AG04449 (cell line): ENCODE measurements around the gene GRIK1.

Experiments used
- CTCF ChIA-PET: fragments of 350-600 bp; formaldehyde crosslinking; extraction: SDS; loops from one replicate; lab custom pipeline; 2021; ENCODE audit warnings: antibody characterized with exemption; lab: Yijun Ruan, JAX
- POLR2A ChIA-PET: fragments of 400-600, 350-600 bp; formaldehyde crosslinking; extraction: SDS; loops from one replicate; lab custom pipeline; 2020; ENCODE audit warnings: antibody characterized with exemption, inconsistent platforms; lab: Yijun Ruan, JAX
- DNase-seq: peaks from one replicate; pipeline ENCODE4 v3.0.0-alpha.2; 2010; ENCODE audit warnings: low read depth, low spot score
- H3K4me3 ChIP-seq: 2 replicates; pipeline ENCODE4 v1.5.1; 2011; ENCODE audit warnings: low read depth, mild to moderate bottlenecking, control low read depth, low read length
- TF ChIP-seq, protein P1 (sequence below): IDR thresholded peaks from one replicate; pipeline ENCODE4 v1.5.1; 2011; ENCODE audit warnings: mild to moderate bottlenecking, moderate library complexity, low read length, control low read depth, inconsistent platforms; ENCODE audit not compliant: insufficient read depth; ENCODE audit errors: missing control alignments

The GRIK1 gene

DNA sequence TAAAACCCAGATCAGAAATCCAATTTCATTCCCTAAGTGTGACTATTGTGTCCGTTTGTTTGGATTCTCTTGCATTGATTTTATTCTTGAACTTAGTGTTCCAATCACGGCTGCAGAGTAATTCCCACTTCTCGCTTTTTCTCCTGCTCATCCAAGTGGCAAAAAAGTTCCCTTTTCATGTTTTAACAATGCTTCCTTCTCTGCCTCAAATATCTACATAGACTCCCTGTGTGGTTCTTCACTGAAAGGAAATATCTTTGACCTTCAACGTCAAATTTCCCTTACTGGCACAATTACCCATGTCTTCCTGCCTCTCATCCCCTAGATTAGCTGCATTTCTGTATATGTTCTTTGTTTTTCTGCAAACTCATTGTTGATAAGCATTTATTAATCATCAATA lies 335.7 kb downstream of the GRIK1 start:
- DNase-seq, result no peak
- ChIA-PET POLR2A (no interaction called here), CTCF (no interaction called here)
- H3K4me3 ChIP-seq, result no peak overlapping the region
- TF ChIP-seq, protein P1, sequence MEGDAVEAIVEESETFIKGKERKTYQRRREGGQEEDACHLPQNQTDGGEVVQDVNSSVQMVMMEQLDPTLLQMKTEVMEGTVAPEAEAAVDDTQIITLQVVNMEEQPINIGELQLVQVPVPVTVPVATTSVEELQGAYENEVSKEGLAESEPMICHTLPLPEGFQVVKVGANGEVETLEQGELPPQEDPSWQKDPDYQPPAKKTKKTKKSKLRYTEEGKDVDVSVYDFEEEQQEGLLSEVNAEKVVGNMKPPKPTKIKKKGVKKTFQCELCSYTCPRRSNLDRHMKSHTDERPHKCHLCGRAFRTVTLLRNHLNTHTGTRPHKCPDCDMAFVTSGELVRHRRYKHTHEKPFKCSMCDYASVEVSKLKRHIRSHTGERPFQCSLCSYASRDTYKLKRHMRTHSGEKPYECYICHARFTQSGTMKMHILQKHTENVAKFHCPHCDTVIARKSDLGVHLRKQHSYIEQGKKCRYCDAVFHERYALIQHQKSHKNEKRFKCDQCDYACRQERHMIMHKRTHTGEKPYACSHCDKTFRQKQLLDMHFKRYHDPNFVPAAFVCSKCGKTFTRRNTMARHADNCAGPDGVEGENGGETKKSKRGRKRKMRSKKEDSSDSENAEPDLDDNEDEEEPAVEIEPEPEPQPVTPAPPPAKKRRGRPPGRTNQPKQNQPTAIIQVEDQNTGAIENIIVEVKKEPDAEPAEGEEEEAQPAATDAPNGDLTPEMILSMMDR, result no peak

DNA sequence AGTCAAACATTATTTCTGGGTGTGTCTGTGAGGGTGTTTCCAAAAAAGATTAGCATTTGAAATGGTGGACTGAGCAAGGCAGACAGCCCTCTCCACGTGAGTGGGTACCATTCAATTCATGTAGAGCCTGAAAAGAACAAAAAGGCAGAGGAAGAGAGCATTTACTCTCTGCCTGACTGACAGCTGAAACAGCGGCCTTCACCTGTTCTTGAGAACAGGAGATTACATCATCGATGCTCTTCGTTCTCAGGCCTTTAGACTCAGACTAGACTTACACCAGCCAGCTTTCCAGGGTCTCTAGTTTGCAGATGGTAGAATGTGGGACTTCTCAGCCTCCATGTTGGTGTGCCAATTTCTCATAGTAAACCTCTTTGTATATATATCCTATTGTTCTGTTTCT lies 338.7 kb downstream of the GRIK1 start:
- no peak overlapping the region for H3K4me3 ChIP-seq
- POLR2A ChIA-PET, result no interaction called here
- DNase-seq, result no peak
- CTCF ChIA-PET, result no interaction called here
- TF ChIP-seq, protein P1, result no peak

DNA sequence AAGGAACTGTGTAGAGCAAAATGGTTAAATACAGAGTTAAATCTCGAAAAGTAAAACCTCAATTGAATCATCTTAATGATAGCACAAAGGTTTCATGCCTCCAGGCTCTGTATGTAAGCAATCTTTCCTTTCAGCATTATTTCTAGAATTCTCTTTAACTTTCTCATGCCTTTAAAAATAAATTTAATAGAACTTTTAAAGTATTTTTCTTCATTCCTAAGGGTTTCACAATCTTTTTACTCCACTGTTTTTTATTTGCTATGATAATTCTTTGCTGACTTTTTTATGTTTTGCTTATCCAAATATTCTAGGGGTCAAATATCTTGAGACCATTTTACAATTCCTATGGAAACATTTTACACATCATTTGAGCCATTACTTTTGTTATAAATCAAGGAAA lies 353.1 kb downstream of the GRIK1 start:
- H3K4me3 ChIP-seq, result no peak overlapping the region
- peak; percentile 26 for DNase-seq
- ChIA-PET POLR2A (no interaction called here), CTCF (no interaction called here)
- TF ChIP-seq, protein P1, result no peak

DNA sequence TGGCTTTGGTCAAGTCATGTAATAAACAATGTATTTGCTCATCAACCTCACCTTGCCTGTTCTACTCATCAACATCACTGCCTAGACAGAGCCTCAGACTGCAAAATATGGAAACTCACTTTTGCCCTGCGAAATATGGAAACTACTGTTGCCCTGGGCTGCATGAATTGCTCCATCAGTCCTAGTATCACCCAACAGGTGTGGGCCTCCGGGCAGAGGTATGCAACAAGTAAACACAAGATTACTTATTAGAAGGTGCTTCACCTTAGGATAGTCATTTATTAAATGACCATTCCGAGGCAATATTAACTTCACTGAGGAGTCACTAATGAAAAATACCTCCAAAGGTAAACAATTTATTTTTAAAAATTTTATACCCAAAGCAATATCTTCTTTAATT lies 354.3 kb downstream of the GRIK1 start:
- H3K4me3 ChIP-seq, result no peak overlapping the region
- ChIA-PET CTCF (no interaction called here), POLR2A (no interaction called here)
- no peak for DNase-seq
- TF ChIP-seq, protein P1, result no peak

DNA sequence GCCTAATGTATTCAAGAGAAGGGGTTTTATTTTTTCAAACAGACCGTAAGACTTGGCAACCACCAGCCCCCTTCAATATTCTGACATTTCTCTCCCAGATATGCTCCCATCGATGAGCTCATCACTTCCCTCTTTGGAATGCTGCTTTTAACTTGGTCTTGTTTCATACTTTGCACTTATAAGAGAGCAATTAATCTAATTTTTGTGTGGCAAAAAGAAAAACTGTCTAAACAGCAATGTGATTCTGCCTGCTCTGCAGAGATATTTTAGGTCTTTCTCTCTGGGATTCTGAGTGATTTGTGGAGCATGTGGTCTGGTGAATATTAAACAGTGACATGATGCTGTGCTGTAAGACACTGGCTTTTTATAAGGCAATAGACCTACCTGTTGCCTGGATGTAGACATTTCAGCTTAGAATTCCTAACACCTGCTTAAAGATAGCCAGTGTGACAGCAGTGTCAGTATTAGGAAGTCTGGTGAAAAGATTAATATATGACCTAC lies 356.3 kb downstream of the GRIK1 start:
- POLR2A ChIA-PET, result no interaction called here
- no peak overlapping the region for H3K4me3 ChIP-seq
- CTCF ChIA-PET, result no interaction called here
- DNase-seq, result no peak
- TF ChIP-seq, protein P1, result no peak

DNA sequence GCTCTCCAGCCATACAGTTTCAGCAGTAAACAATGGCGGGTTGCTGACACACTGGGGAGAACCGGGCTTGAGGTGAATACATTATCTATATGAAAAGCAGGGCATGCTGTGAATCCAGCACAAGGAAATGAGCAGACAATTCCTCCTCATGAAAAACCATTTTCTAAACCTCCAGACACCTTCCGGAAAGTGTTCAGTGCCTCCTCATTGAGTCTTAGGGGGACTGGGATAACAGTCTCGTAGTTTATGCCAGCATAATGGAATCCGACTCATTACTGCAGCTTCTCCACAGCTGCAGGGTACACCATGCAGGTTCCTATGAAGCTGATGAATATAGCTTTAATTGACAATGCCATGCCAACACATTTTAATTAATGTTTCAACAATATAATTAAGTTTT lies 356.9 kb downstream of the GRIK1 start:
- TF ChIP-seq, protein P1, result no peak
- DNase-seq, result no peak
- CTCF ChIA-PET, result no interaction called here
- POLR2A ChIA-PET, result no interaction called here
- H3K4me3 ChIP-seq, result no peak overlapping the region
